Mucosa of descending colon (tissue), 3 donors: ENCODE results near the gene MRPL32. TPM values are rescaled to one million over a fixed set of nuclear protein-coding genes. Genes with fewer than 3 reads are reported as not detected.

Source experiments
- ATAC-seq: fragments of 200-7000 bp; cut with Tn5 transposase; one replicate; pipeline ENCODE4 v1.9.1; 2020; ENCODE audit warnings: mild to moderate bottlenecking, moderate library complexity
- DNase-seq, 3 donors: peaks; one replicate each; pipeline ENCODE4 v3.0.0-alpha.2; 2020
- H3K36me3 ChIP-seq: fragments of 200-600 bp; one replicate; pipeline ENCODE4 v1.8.0; 2021; ENCODE audit warnings: low read depth, mild to moderate bottlenecking
- H3K4me1 ChIP-seq: fragments of 200-600 bp; one replicate; pipeline ENCODE4 v1.8.0; 2021; ENCODE audit warnings: low read depth, mild to moderate bottlenecking
- H3K4me3 ChIP-seq: fragments of 200-600 bp; one replicate; pipeline ENCODE4 v1.8.0; 2021; ENCODE audit warnings: mild to moderate bottlenecking
- H3K9me3 ChIP-seq: fragments of 200-600 bp; one replicate; pipeline ENCODE4 v1.8.0; 2021; ENCODE audit warnings: mild to moderate bottlenecking
- CTCF ChIP-seq: fragments of 200-600 bp; IDR thresholded peaks from one replicate; pipeline ENCODE4 v1.8.0; 2022; ENCODE audit warnings: antibody characterized with exemption, mild to moderate bottlenecking
- intact Hi-C, 2 donors: fragments of 100-400 bp; cut with DNase I in 1 of 2; cut with micrococcal nuclease in 1 of 2; formaldehyde crosslinking; loops; one replicate each; pipeline versions ENCODE4 v1.11.0 to v1.11.1; 2022; cut with DNase I, micrococcal nuclease
- total RNA-seq, 3 donors: library from RNA; stranded (reverse); fragmentation: NEBNext Ultra II Directional in 2 of 3; extraction: Animal tissue kit (Norgen Biotek cat#: 25700) in 2 of 3; gene quantifications; one replicate each; pipeline versions ENCODE4 v1.2.1 to v1.2.4, GENCODE V29; 2021 to 2023
- donor health status: DM: no; HTN: no; CAD: no; lungs with moderate emphysema.
- donor health status: DM: no; HTN: no; CAD: no.
- donor health status: DM: no; HTN: yes; CAD: no.

Gene MRPL32
- total RNA-seq, 3 donors from 2014 or later = 32.2 to 44.4 (median 44.1) TPM

- Histone ChIP-seq H3K9me3 (no peaks in the 10 kb centered on the region), H3K36me3 (no peaks in the 10 kb centered on the region), H3K4me1 (no peaks in the 10 kb centered on the region), H3K4me3 (no peak overlapping the region)
- TF ChIP-seq CTCF = no peak
- no peak for ATAC-seq
- intact Hi-C loops = no loop called here
- no peak for DNase-seq
Observed at GRCh38 chr7:42986781-42987248, 54.6 kb downstream of the MRPL32 start.

Other genes starting within 250 kb of the MRPL32 start
- 1 to 10 TPM; 3.4 to 5.4 (median 4.3) TPM for gene C7orf25, start 20.3 kb upstream of the MRPL32 start, total RNA-seq
- 10 to 100 TPM; 39.1 to 73.1 (median 61.0) TPM for gene PSMA2, start 202 bp upstream of the MRPL32 start, total RNA-seq
- gene HECW1, start 180.3 kb downstream of the MRPL32 start, total RNA-seq = 1 to 10 TPM in 2 of 3 donors, under 1 TPM in 1; 0.76 to 1.6 (median 1.2) TPM